Measurements from ENCODE around the gene OR1N1.
"Not testable (repeated sequence)": the region's sequence is repeated elsewhere in the genome, so short reads cannot be mapped to it uniquely, and the experiment has no call there.

GRCh38 chr9:122537066-122537465, 10.0 kb upstream of the OR1N1 start:
- TF ChIP-seq CTCF (conservative IDR thresholded peaks at IDR 0.05; ENCODE audit: low read depth, low read length); EZH2 (IDR thresholded peaks at IDR 0.05; ENCODE audit: low read length, unreplicated experiment); EZH2phosphoT487 (IDR thresholded peaks at IDR 0.05; ENCODE audit: borderline replicate concordance, low read length): not testable (repeated sequence)
